GM15510 (cell line): ENCODE data around the gene DISC1.

Experiments used
- POLR2A ChIP-seq: IDR thresholded peaks from 3 replicates; pipeline ENCODE4 v1.6.1; 2011; ENCODE audit warnings: borderline replicate concordance; ENCODE audit not compliant: insufficient read length; ENCODE audit errors: extremely low read depth

Gene DISC1

GRCh38 chr1:231918239-231919015 is 291.8 kb downstream of the DISC1 start:
- no peak for TF ChIP-seq POLR2A

- TF ChIP-seq POLR2A, result no peak
These were observed 292.8 kb downstream of the DISC1 start for GRCh38 chr1:231919239-231919885.

- TF ChIP-seq POLR2A, result no peak
These were observed 293.3 kb downstream of the DISC1 start for GRCh38 chr1:231919886-231920285.

DNA sequence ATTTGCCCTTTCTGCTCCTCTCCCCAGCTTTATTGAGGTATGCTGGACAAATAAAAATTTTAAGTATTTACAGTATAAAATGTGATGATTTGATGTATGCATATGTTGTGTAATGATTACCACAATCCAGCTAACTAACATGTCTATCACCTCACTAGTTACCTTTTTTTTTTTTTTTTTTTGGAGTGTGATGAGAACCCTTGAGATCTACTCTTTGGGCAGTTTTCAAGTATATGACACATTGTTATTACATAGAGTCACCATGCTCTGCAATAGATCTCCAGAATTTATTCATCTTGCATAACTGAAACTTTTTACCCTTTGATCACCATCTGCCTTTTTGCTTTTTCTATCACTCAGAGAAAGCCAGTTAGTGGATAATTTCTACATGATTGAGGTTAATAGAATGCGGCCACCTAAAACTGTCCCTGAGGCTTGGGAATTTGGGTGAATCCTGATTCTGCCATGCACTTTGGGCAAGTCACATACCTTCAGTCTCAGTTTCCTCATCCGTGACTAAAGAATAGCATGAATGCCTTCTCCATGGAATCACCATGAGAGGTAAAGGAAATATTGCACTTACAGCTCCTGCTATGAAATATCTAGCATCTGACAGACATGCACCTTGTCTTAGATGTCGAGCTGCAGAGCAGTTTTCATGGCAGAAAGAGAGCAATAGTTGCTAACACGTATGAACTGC is 295.2 kb downstream of the DISC1 start:
- no peak for TF ChIP-seq POLR2A

- no peak for TF ChIP-seq POLR2A
These were observed 297.0 kb downstream of the DISC1 start for GRCh38 chr1:231923491-231924041.

GRCh38 chr1:231924180-231924579 is 297.6 kb downstream of the DISC1 start:
- no peak for TF ChIP-seq POLR2A

DNA sequence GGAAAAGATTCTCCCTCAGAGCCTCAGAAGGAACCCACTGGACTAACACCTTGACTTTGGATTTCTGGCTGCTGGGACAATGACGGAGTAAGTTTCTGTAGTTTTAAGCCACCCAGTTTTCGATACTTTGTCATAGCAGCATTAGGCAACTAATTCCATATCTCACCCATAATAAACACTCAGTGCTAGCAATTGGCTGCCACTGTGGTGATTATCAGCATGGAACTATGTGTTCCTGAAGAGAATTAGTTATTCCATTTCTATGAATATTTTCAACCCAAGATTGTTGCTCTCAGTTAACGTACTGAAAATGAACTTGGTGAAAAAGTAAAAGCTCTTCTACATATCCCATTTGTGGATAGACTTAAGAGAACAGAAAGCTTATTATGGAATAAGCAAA is 299.3 kb downstream of the DISC1 start:
- no peak for TF ChIP-seq POLR2A

- TF ChIP-seq POLR2A, result no peak
These were observed 299.8 kb downstream of the DISC1 start for GRCh38 chr1:231926340-231926739.

DNA sequence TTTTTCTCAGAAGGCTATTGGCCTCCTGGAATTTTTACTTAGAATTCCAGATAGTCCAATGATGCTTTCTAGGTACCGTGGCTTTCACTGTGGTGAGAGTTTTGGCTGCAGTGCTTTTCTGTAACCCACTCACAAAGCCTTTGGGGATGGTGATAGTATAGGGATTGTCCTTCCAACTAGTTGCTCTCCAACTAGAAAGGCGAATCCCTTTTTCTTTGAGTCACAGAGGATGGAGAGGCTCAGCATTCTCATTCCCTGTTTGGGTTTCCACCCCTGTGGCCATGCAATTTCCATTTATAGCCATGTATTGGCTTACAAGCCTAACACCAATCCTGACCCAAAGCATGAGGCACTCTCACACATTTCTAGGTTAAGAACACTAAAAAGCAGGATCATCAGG is 300.3 kb downstream of the DISC1 start:
- TF ChIP-seq POLR2A, result no peak

DNA sequence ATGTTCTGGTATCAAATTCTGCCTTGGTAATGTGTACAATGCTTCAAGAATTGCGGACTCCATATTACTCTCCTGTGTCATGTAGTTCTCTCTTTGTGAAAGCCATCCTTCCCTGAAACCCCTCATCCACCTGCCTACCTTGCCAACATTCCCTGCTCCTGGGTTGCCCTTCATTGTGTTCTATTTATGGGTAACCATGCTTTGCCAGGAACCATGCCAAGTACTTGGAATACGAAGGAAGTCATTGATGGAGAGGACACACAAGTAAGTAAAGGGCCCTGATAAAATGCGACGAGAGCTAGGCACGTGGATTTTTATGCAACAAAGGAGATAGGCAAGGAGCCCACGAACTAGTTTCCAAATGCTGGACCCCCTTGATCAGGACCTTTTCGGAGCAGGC is 300.8 kb downstream of the DISC1 start:
- TF ChIP-seq POLR2A, result no peak

- TF ChIP-seq POLR2A, result no peak
These were observed 302.7 kb downstream of the DISC1 start for GRCh38 chr1:231929311-231929710.

- TF ChIP-seq POLR2A, result no peak
These were observed 303.8 kb downstream of the DISC1 start for GRCh38 chr1:231930257-231930947.

DNA sequence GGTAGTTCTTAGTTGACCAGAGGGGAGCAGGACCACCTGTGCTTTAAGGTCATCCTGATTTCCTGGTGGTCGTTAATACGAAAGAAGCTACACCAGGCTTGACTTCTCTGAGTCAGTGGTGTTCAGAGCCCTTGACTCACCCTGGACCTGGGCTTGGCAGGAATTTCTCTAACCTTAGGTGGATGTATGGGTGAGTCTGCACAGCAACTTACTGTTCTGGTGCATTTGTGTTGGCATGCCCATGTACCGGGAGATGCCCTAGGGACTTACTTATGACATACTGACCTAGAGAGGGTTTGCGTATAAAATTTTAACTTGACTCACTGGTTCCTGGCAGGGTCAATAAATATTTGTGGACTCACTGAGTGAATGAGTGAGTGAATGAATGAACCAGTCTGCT is 304.6 kb downstream of the DISC1 start:
- no peak for TF ChIP-seq POLR2A

DNA sequence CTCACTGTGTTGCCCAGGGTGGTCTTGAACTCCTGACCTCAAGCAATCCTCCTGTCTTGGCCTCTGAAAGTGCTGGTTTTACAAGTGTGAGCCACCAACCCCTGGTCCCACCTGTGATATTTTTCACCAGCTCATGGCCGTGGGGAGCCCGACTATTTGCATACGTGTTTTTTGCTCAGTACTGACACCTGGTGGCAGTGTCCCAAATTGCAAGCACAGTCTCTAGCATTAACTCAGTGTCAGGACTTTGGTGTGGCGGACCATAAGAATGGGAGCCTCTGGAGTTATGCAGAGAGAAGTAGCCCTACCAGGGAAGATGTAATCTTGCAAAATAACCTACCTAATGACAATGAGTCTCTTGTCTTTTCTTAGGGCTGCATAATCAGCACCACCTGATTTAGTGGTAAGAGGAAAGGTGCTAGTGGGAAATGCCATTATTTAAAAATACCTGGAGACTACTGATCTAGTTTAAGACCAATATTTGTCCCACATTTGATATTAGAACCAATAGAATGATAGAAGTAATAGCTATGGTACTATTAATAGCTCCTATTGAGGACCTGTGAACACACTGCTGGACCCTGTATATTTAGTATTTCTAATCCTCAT is 305.4 kb downstream of the DISC1 start:
- TF ChIP-seq POLR2A, result no peak
